ENCODE measurements around the gene POT1.

POT1 gene

DNA sequence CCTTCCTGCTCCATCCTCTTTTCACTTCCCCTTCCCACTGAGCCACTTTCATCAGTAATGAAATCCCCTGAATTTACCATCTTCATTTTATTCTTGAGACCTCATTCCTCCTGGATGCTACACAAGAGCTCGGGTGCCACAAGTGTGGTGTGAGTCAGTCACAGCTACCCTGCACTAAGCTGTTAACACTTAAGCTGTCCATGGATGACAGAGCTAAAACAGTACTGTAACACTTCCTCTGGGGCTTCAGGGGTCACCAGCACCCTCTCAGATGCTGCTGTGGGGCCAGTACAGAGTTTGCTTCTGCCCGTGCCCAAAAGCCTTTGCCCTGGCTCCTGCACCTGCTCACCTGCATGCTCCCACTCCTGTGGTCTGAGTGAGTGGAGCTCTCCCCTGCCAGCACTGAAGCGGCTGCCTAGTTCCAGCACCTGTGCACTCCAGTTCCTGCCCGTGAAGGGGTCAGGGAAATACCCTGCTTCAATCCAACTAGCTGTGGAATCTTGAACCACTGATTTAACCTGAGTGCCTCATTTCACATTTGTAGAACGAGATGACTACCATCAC lies 71.9 kb downstream of the POT1 start:
- DNase-seq (ENCODE audit: low read depth): no peak
- no peak overlapping the region for H3K4me3 ChIP-seq (replicated peaks; ENCODE audit: low read depth, low read length)
- TF ChIP-seq CTCF (IDR thresholded peaks at IDR 0.05; ENCODE audit: low read length, missing control alignments): no peak

- DNase-seq (ENCODE audit: low read depth): peak; percentile 64
- no peak overlapping the region for H3K4me3 ChIP-seq (replicated peaks; ENCODE audit: low read depth, low read length)
- TF ChIP-seq CTCF (IDR thresholded peaks at IDR 0.05; ENCODE audit: low read length, missing control alignments): peak; percentile 71
Measured at GRCh38 chr7:124856299-124856888, 73.2 kb downstream of the POT1 start.

GRCh38 chr7:124843336-124843735 lies 86.3 kb downstream of the POT1 start:
- TF ChIP-seq CTCF (IDR thresholded peaks at IDR 0.05; ENCODE audit: low read length, missing control alignments): no peak
- H3K4me3 ChIP-seq (replicated peaks; ENCODE audit: low read depth, low read length): no peak overlapping the region
- no peak for DNase-seq (ENCODE audit: low read depth)

GRCh38 chr7:124840435-124840834 lies 89.2 kb downstream of the POT1 start:
- H3K4me3 ChIP-seq (replicated peaks; ENCODE audit: low read depth, low read length): no peak overlapping the region
- TF ChIP-seq CTCF (IDR thresholded peaks at IDR 0.05; ENCODE audit: low read length, missing control alignments): no peak
- DNase-seq (ENCODE audit: low read depth): peak; percentile 19

DNA sequence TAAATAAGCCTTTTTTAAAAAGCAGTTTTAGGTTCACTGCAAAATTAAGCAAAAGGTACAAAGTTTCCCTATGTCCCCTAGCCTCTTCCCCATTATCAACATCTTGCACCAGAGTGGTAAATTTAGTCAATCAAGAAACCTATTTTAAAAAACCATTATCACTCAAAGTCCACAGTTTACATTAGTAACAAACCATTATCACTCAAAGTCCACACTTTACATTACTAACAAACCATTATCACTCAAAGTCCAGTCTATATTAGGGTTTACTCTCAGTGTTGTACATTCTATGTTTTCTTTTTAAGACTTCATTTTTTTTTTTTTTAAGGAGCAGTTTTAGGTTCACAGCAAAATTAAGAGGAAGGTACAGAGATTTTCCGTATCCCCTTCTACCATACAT lies 89.9 kb downstream of the POT1 start:
- TF ChIP-seq CTCF (IDR thresholded peaks at IDR 0.05; ENCODE audit: low read length, missing control alignments): no peak
- no peak overlapping the region for H3K4me3 ChIP-seq (replicated peaks; ENCODE audit: low read depth, low read length)
- DNase-seq (ENCODE audit: low read depth): no peak

DNA sequence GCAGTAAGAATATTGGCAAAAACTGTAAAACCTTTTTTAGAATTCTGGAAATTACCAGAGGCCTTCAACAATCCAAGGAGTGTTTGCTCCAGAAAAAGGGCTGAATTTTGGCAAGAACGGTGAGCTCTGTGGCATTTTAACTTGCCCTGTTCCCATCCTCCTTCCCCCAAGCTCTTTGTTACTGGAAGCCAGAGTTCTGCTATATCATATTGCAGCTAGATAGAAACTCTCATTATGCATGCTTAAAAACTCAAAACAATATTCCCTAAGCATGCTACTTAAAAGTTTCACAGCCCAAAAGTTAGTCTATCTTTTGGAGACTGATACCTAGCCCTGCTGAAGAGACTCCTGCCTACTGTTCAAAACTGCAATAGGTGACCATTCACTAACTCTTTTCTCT lies 93.5 kb downstream of the POT1 start:
- H3K4me3 ChIP-seq (replicated peaks; ENCODE audit: low read depth, low read length): no peak overlapping the region
- no peak for TF ChIP-seq CTCF (IDR thresholded peaks at IDR 0.05; ENCODE audit: low read length, missing control alignments)
- no peak for DNase-seq (ENCODE audit: low read depth)

DNA sequence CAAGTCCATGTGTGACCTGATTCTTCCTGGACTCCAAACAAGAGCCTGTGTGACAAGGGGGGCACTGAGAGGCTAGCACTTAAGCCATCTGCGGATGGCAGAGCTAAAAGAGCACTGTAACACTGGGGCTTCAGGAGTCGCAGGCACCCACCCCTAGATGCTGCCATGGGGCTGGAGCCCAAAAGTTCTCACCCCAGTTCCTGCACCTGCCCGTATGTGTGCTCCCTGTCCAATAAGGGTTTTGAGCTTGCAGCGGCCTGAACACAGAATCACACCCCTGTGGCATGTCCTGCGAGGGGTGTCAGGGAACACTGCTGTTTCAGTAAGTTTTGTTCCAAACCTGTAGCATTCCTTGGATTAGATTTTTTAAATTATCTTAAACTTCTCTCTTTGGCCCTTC lies 110.8 kb downstream of the POT1 start:
- TF ChIP-seq CTCF (IDR thresholded peaks at IDR 0.05; ENCODE audit: low read length, missing control alignments): no peak
- H3K4me3 ChIP-seq (replicated peaks; ENCODE audit: low read depth, low read length): no peak overlapping the region
- DNase-seq (ENCODE audit: low read depth): no peak
